ENCODE results near the gene SIDT2. TPM values are rescaled to one million over a fixed set of nuclear protein-coding genes. Genes with fewer than 3 reads are reported as not detected.

Gene SIDT2
- total and polyA plus RNA-seq, 2 of the 13 experiments (the other 11 are each of a cell fraction or from before 2014, with no cell fraction given), result 11.5 to 28.0 TPM

- TF ChIP-seq ZNF598 (CRISPR knock-in tag; IDR thresholded peaks at IDR 0.05; ENCODE audit: borderline replicate concordance) (peak; percentile 86; the same call in 1 of the 2 replicates), CERS6 (CRISPR knock-in tag; IDR thresholded peaks at IDR 0.05) (no peak), ZBTB40 (IDR thresholded peaks at IDR 0.05) (peak; percentile 86), ZBTB40 (CRISPR knock-in tag; IDR thresholded peaks at IDR 0.05) (peak; percentile 75), ZXDC (CRISPR knock-in tag; IDR thresholded peaks at IDR 0.05) (0 out of 2 replicates have a peak, but pooled peaks have one; percentile 24), ZNF232 (CRISPR knock-in tag; IDR thresholded peaks at IDR 0.05; ENCODE audit: borderline replicate concordance) (peak; percentile 37; the same call in 1 of the 2 replicates), ZKSCAN5 (CRISPR knock-in tag; IDR thresholded peaks at IDR 0.05) (no peak), ZNF33A (CRISPR knock-in tag; IDR thresholded peaks at IDR 0.05; ENCODE audit: borderline replicate concordance) (peak; percentile 79; the same call in 1 of the 2 replicates), MXD1 (CRISPR knock-in tag; IDR thresholded peaks at IDR 0.05) (peak; percentile 93), ZNF510 (CRISPR knock-in tag; IDR thresholded peaks at IDR 0.05; ENCODE audit: low read depth) (peak; percentile 95; the same call in 1 of the 2 replicates), RBAK (CRISPR knock-in tag; IDR thresholded peaks at IDR 0.05) (0 out of 2 replicates have a peak, but pooled peaks have one; percentile 24), RBM22 (optimal IDR thresholded peaks at IDR 0.05; ENCODE audit: low read length) (no peak), JUN (CRISPR knock-in tag; IDR thresholded peaks at IDR 0.05) (peak; percentile 77; the same call in 1 of the 2 replicates), PBX2 (CRISPR knock-in tag; IDR thresholded peaks at IDR 0.05) (peak; percentile 88)
These were observed 34.6 kb upstream of the SIDT2 start, which contains the start of gene PAFAH1B2 (continued) for GRCh38 chr11:117143871-117144476.

Data from HepG2 (cell line).